Activated T-cell treated with anti-CD3 and anti-CD28 coated beads, Interleukin-2, amount 50 U/mL, for 1 hour (primary cell): Measurements from ENCODE around the gene HIVEP1.

Experiments
- DNase-seq: peaks from one replicate; pipeline ENCODE4 v3.0.0-alpha.2; 2020

Gene HIVEP1

DNA sequence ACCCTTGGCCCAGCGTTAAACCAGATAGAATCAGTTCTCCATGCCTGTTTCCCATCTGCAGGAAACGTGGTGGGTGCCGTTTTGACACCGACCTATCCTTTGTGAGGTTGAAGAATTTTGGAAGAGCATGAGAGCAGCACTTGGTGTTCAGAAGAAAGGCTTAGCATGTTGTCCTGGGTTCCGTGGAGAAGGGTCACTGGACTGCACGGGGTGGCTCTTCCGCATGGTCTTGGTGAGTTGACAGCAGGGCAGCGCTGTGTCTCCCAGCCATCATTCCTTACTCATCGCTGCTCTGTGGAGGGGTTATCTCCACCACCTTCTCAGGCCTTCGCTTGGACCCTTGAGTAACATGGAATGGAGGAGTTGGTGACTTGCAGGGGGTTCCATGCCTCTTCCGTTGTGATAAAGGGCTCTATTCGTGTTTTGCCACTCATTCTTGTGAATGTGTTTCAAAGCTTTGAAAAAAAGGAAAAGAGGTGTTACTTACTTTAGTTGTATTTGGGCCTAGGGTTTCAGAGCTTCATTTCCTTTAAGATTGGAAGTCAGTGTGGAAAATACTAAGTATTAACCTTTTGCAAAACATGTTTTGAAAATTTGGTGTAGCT lies 8.2 kb downstream of the HIVEP1 start:
- no peak for DNase-seq

DNA sequence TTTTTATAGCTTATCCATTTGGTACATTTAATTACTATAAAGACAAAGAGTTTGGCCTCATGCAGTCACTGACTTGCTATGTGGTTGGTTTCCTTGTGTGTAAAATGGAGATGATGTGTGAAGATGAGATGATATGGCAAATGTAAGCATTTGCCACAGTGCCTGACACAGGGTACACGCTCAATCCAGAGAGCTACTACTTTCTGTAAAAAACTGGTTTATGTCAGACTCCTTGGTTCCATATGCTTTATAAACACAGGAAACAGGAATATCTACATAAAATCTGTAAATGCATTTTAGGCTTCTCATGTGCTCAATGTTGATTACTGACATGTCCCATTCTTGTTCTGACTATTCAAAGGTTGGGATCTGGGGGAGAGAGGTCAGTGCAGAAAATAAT lies 10.4 kb downstream of the HIVEP1 start:
- DNase-seq, result no peak

- DNase-seq, result no peak
These were observed 10.9 kb downstream of the HIVEP1 start for GRCh38 chr6:12022953-12023388.

GRCh38 chr6:12024216-12024615 lies 12.1 kb downstream of the HIVEP1 start:
- DNase-seq, result no peak

DNA sequence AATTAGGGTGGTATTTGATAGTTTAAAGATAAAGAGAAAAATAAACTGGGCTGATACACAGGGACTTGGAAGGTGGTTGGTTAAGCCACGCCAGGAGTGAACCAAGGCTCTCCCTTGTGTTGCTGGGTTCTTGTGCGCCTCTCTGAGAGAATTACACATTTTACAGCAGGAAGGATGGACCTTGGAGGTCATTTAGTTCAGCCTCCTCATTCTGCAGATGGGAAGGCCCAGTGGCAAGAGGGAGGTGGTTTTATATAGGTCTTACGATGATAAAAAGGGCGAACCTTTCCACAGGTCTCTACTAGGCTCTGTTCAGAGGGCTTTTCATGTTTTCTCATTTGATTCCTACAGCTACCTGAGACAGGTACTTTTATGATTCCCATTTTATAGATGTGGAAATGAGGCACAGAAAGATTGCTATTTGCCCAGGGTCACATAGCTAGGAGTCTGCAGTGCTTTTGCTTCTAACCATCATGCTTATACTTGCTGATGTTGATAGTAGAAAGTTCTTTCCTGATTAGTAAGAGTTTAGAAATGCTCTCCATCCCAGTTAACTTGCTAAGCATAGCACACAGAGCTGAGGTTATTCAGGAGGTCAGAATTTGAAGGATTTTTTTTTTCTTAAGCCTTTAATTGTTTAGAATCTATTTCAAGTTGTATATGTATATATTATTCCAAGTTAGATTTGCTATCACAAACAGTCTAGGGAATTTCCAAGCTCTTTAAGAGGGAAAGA lies 12.8 kb downstream of the HIVEP1 start:
- DNase-seq, result no peak

DNA sequence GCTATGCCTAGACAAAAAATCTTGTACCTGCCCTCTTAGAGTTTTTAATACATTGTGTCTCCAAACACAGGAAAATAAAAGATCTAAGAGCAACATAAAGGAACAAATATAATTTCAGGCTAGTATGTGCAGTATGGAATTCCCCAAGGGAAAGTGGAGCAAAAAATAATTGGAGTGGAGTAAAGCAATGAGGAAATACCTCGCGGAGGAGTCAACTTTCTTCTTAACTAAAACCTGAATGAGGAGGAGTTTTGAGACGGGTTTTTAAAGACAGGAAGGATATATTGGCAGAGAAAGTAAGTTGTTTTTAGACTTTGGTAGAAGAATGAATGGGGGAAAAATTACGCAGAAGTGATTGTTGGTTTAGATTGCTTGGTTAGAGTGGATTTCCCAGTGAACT lies 14.0 kb downstream of the HIVEP1 start:
- DNase-seq, result no peak

- DNase-seq, result no peak
These were observed 14.7 kb downstream of the HIVEP1 start for GRCh38 chr6:12026833-12027232.

DNA sequence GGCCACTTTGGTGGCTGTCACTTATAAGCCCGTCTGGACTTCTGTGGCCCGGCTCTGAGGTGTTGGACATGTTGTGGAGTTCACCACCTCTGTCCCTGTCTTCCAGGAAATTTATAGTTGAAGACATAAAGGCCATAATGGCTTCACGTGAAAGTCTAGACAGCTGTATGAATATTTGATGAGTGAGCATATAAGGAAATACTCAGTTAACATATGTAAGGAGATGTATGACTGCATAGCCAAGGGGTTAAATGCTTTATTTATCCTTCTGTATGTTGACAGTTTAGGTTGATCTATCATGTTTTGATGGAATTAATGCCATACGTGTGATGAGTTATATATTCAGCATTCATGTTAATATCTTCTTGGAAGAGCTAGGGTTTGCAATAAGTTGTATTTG lies 16.1 kb downstream of the HIVEP1 start:
- DNase-seq, result no peak

DNA sequence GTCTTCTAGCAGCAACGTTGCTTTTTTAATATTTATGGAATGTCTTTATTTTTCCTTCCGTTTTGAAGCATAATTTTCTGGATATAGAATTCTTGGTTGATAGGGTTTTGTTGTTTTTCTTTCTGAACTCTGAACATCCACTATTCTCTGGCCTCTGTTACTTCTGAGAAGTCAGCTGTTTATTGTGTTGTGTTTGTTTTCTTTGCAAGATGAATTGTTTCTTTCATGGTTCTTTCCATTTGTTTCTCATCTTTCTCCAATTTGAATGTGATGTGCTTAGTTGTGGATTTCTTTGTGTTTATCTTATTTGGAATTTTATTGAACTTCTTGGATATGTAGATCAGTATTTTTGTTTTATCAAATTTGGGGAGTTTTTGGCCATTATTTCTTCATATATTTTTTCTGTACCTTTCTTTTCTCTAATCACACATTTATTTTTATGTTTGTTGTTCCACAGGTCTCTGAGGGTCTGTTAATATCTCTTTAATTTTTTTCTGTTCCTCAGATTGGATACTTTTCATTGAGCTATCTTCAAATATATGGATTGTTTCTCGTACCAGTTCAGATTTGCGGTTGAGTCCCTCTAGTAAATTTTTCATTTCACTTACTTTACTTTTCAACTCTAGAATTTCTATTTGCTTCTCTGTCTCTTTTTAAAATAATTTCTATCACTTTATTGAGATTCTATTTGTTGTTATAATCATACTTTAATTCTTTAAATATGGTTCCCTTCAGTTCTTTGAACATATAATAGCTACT lies 18.0 kb downstream of the HIVEP1 start:
- DNase-seq, result no peak

- no peak for DNase-seq
These were observed 19.0 kb downstream of the HIVEP1 start for GRCh38 chr6:12030993-12031550.

GRCh38 chr6:12032783-12033573 lies 20.9 kb downstream of the HIVEP1 start:
- DNase-seq, result no peak

GRCh38 chr6:12033770-12034169 lies 21.7 kb downstream of the HIVEP1 start:
- no peak for DNase-seq

DNA sequence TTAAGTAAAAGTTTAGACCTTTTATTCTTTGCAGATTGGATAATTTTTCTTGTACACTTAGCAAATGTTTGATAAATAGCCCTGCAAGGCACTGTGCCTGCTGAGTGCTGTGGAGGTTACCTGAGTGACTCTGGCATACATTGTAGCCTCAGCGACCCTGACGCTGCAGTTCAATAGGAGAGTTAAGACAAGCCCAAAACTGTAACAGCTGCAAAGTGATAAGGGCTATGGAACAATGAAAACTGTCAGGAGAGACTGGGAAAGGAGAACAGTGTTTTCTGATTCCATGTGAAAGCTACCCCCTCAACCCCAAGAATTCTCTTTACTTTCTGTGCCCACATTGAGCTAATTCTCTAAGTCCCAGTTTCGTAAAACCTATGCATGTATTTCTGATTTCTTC lies 22.2 kb downstream of the HIVEP1 start:
- no peak for DNase-seq

DNA sequence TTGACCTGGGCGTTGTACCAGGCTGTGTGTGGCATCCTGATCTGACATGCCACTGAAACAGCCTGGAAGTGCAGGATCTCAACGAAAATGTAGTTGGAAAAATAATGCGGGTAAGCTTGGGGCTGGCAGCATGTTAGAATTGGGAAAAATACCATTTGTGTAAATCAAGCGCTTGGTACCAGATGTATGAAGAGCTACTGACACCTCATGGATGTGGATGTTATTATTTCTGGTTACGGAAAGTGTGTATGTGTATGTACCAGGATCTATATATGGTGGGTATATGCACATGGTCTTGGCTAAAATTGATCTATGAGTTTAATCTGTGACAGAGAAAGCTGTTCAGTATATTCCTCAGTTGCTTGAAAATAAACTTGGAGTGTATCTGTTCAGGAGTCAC lies 22.7 kb downstream of the HIVEP1 start:
- DNase-seq, result no peak

DNA sequence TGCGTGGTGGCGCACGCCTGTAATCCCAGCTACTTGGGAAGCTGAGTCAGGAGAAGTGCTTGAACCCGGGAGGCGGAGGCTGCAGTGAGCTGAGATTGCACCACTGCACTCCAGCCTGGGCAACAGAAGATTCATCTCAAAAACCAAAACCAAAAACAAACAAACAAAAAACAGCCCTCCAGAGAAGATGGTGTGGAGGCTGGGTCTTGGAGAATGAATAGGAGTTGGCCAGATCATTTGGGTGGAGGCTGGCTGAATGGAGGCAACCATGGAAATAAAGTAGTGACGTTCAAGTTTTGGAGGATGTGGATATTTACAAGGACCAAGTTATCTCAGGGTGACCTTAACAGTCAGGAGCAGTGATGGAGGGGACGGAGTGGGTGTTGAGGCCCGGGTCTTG lies 24.7 kb downstream of the HIVEP1 start:
- no peak for DNase-seq

DNA sequence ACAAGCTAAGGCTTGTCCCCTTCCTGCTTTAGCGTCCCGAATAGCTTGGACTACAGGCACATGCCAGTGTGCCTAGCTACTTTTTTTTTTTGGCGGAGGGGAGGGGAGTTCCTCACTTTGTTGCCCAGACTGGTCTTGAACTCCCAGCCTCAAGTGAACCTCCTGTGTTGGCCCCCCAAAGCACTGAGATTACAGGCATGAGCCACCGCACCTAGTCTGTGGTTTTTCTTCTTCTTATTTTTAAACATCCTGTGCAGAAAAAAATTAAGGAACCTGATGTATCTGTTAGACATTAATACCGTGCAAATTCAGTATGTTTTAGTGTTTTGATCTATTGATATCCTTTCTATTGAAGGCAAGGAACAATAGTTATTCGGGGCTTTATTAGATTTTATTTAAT lies 25.7 kb downstream of the HIVEP1 start:
- no peak for DNase-seq

- DNase-seq, result no peak
These were observed 27.7 kb downstream of the HIVEP1 start for GRCh38 chr6:12039540-12040459.

- DNase-seq, result no peak
These were observed 35.2 kb downstream of the HIVEP1 start for GRCh38 chr6:12047304-12047703.

GRCh38 chr6:12047792-12048432 lies 35.8 kb downstream of the HIVEP1 start:
- no peak for DNase-seq

- DNase-seq, result no peak
These were observed 36.5 kb downstream of the HIVEP1 start for GRCh38 chr6:12048609-12049008.

GRCh38 chr6:12049165-12049564 lies 37.1 kb downstream of the HIVEP1 start:
- DNase-seq, result no peak
